GM18505 (cell line): Measurements from ENCODE around the gene PARN.

Source experiments
- ATAC-seq: cut with Tn5 transposase; IDR thresholded peaks from one replicate; pipeline ENCODE4 v1.9.1; 2021; ENCODE audit not compliant: unreplicated experiment
- POLR2A ChIP-seq: IDR thresholded peaks from 4 replicates; pipeline ENCODE4 v1.6.1; 2011; ENCODE audit warnings: borderline replicate concordance; ENCODE audit not compliant: insufficient read depth, insufficient read length; ENCODE audit errors: extremely low read depth

Gene PARN

GRCh38 chr16:14539631-14540030 is 90.4 kb downstream of the PARN start:
- no peak for ATAC-seq
- no peak for TF ChIP-seq POLR2A

DNA sequence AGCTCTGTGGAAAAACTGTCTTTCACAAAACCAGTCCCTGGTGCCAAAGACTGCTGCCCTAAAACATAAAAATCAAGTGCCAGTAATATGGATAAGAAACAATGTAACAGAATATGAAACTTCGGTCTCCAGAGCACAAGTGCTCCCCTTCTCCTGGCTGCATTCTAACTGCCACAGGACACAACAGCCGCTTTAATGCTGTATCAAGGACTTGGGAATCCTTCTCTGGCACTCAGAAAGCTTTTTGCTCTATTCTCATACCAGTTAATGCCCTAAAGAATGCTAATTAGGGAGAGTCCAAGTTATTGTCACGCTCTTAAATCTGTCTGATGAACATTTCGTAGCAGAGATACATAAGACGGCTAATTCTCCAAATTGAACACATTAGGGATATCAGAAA is 90.9 kb downstream of the PARN start:
- ATAC-seq = no peak

GRCh38 chr16:14538604-14539003 is 91.5 kb downstream of the PARN start:
- no peak for TF ChIP-seq POLR2A
- ATAC-seq = no peak

More for the DNA sequence above, 90.9 kb downstream of the PARN start:
- no peak for TF ChIP-seq POLR2A

GRCh38 chr16:14531613-14532012 is 98.4 kb downstream of the PARN start:
- no peak for TF ChIP-seq POLR2A
- ATAC-seq = no peak

GRCh38 chr16:14531101-14531500 is 99.0 kb downstream of the PARN start:
- ATAC-seq = no peak
- TF ChIP-seq POLR2A = no peak

GRCh38 chr16:14530046-14530445 is 100.0 kb downstream of the PARN start:
- TF ChIP-seq POLR2A = no peak
- ATAC-seq = no peak

DNA sequence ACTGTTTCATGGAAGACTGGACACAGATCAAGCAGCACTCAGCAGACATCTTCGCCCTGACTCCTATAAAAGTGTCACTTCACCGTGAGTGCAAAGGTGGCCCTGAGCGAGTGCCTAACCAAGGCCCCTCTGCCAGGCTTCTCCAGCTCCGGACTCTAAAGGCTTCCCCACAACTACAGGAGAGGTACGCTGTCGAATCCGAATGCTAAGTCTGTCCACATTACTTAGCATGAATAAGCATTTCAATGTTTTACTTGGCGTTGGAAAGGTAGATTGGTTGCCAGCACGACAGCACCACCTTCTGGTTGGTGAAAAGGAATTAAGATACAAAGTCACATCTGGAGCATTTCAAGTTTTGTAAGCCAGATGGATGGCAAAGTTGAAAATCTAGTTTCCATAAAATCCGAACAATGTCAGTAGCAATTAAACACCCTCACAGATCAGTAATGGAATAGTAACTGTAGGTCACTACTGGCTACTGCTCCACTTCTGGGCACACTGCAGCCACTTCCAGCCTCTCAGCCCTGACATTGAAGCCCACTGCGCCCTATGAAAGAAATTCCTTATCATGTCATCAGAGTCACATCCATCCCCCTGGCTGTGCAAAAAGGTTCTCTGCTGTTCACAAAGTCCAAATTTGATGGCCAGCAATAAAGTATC is 100.9 kb downstream of the PARN start:
- no peak for TF ChIP-seq POLR2A
- ATAC-seq = no peak

GRCh38 chr16:14528306-14528705 is 101.8 kb downstream of the PARN start:
- TF ChIP-seq POLR2A = no peak
- ATAC-seq = no peak

GRCh38 chr16:14527411-14528044 is 102.5 kb downstream of the PARN start:
- no peak for ATAC-seq

DNA sequence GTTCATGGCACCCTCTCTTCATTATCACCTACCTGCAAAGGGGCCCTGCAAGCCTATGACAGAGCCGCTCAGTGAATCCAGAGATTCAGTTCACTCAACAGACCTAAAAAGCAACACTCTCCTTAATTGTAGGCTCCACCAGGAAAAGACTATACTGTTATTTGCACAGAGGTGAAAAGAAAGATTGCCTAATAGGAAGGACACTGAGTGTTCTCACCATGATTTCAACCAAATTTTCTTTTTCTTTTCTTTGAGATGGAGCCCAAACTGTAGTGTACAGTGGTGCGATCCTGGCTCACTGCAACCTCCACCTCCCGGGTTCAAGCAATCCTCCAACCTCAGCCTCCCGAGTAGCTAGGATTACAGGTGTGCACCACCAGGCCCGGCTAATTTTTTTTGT is 104.5 kb downstream of the PARN start:
- TF ChIP-seq POLR2A = no peak
- ATAC-seq = no peak

More at GRCh38 chr16:14527411-14528044, 102.5 kb downstream of the PARN start:
- TF ChIP-seq POLR2A = no peak

DNA sequence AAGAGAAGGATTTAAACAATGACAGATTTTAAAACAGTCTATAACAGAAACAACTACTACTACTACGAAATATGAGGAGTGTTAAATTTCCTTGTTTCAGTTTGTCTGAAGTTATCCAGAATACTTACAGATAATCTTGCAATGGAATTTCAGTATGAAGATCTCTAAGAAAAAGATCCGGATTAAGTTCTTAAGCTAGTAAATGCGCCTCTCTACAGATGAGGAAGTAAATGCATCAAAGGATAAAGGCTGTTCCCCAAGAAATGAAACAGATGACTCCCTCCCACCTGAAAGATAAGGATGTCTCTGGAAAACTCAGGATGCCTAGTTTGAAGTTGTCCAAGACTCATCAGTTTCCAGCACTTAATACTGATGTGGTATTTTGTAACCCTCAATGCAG is 105.1 kb downstream of the PARN start:
- no peak for TF ChIP-seq POLR2A
- ATAC-seq = no peak

- TF ChIP-seq POLR2A = no peak
- no peak for ATAC-seq
These were observed 106.4 kb downstream of the PARN start for GRCh38 chr16:14523632-14524031.

- TF ChIP-seq POLR2A = no peak
- no peak for ATAC-seq
These were observed 107.4 kb downstream of the PARN start for GRCh38 chr16:14522671-14523070.

DNA sequence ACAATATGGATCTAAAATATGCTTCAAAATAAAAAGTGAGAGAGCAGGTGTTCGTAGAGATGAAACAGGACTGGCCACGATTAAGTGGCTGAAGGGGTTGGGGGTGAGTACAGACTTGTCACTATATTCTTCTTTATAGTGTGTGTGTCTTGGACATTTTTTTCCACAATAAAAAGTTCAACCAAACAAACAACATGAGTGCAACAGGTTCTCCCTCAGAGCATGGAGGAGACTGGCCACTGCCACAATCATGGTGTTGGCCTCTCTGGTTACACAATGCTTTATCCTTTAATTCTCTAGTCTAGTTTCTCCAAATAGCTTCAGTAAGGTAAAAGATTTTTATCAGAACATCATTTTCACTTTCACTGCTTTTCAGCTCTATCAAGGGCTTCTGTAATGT is 109.3 kb downstream of the PARN start:
- no peak for TF ChIP-seq POLR2A
- no peak for ATAC-seq
